HG03575 (cell line): ENCODE measurements around the gene CCDC154.
"Not testable (repeated sequence)": the region's sequence is repeated elsewhere in the genome, so short reads cannot be mapped to it uniquely, and the experiment has no call there.

Source experiments
- ATAC-seq: cut with Tn5 transposase; IDR thresholded peaks from one replicate; pipeline ENCODE4 v1.9.1; 2021; ENCODE audit not compliant: unreplicated experiment, insufficient number of reproducible peaks, low FRiP score; ENCODE audit errors: extremely low read depth

The CCDC154 gene

GRCh38 chr16:1443980-1444729, at the start of gene CCDC154:
Gene CCDC154 (minus strand): TSS chr16:1444556. CDS start chr16:1444322, 234 bp downstream.
- no peak for ATAC-seq

GRCh38 chr16:1493746-1494094, 49.4 kb upstream of the CCDC154 start:
- ATAC-seq, result no peak

GRCh38 chr16:1492923-1493745, 48.8 kb upstream of the CCDC154 start, which contains the start of gene TELO2:
Gene TELO2 (plus strand): TSS chr16:1493360. CDS start chr16:1494282, 922 bp downstream.
- ATAC-seq, result no peak

GRCh38 chr16:1492082-1492922, 47.9 kb upstream of the CCDC154 start:
- no peak for ATAC-seq

GRCh38 chr16:1491327-1491726, 47.0 kb upstream of the CCDC154 start:
- ATAC-seq, result no peak

GRCh38 chr16:1489077-1489476, 44.7 kb upstream of the CCDC154 start:
- no peak for ATAC-seq

- ATAC-seq, result no peak
These were observed 44.3 kb upstream of the CCDC154 start, which contains the start of gene PTX4 for GRCh38 chr16:1488619-1489018. Gene PTX4 (minus strand): TSS chr16:1488944. CDS start chr16:1488909, 35 bp downstream.

- no peak for ATAC-seq
These were observed 43.8 kb upstream of the CCDC154 start for GRCh38 chr16:1488054-1488601.

GRCh38 chr16:1487395-1488053, 43.2 kb upstream of the CCDC154 start:
- no peak for ATAC-seq

GRCh38 chr16:1486551-1487390, 42.4 kb upstream of the CCDC154 start:
- no peak for ATAC-seq

- no peak for ATAC-seq
These were observed 41.6 kb upstream of the CCDC154 start for GRCh38 chr16:1485847-1486496.

- no peak for ATAC-seq
These were observed 37.8 kb upstream of the CCDC154 start for GRCh38 chr16:1481906-1482835.

GRCh38 chr16:1478937-1479336, 34.6 kb upstream of the CCDC154 start:
- not testable (repeated sequence) for ATAC-seq

- no peak for ATAC-seq
These were observed 32.7 kb upstream of the CCDC154 start for GRCh38 chr16:1477033-1477432.

GRCh38 chr16:1475552-1476114, 31.3 kb upstream of the CCDC154 start:
- ATAC-seq, result no peak
